Measurements from ENCODE around the gene FAM227B.
"Not testable (repeated sequence)": the region's sequence is repeated elsewhere in the genome, so short reads cannot be mapped to it uniquely, and the experiment has no call there.

Gene FAM227B

DNA sequence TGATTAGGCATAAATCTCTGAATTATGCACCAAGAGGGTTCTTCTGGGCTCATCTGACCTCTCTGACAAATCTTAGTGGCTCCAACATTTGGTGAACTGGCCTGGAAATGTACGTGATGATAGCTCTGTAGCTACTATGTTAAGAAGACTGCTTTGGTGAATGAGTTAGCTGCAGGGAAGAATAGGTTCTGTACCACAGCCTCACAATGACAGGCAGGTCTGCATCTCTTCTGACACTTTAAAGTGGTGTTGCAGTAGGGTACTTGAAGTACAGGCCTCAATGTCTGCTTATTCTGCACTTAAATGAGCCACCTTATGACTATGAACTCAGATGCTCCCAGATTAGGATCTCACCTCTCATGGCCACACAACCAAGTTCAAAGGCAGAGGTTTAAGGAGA, 190.6 kb downstream of the FAM227B start:
- no peak for DNase-seq

DNA sequence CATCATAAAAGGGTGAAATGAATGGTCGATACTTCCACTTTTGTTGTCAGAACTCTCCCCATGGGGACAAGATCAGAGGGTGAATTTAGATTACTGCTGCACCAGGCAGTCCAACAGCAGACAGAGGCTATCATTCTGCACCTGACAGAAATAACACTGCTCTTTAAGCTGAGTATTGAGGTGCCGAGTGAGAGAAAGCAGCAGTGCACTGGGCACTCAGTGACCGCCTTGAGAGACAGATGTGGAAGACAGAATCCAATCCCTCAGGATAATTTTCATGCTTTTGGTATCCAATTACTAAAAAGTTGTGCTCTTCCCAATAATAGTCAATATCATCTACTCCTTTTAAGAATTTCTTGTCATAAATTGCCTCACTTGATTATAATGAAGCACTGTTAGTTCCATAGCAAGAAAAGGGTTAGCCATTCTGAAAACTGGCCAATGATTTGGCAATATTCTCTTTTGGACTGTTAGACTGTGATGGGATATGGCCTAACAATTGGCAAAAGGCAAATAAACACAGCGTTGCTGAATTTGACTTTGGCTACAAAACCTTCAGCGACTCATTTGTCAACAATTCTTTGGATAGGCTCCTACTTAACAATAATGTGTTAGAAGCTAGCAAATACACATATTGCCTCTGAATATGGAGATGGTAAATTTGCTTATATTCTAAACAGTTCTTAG, 192.1 kb downstream of the FAM227B start:
- no peak for DNase-seq

DNA sequence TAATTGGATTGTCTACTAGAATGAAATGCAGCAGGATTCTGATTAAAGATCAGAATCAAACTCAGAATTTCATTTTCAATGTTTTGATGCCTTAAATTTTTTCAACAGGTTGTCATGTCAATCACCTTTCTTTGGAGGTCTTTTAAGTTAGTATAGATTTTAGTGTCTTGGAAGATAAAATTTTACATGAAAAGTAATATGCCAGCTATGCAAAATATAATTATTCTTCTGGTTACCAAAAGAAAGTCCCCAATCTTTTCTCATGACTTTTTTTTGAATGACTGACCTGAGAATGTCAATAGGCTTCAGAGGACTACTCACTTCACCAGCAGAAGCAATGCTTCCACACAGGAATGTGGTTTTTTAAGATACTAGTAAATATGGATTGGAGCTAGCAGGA, 193.2 kb downstream of the FAM227B start:
- no peak for DNase-seq

DNA sequence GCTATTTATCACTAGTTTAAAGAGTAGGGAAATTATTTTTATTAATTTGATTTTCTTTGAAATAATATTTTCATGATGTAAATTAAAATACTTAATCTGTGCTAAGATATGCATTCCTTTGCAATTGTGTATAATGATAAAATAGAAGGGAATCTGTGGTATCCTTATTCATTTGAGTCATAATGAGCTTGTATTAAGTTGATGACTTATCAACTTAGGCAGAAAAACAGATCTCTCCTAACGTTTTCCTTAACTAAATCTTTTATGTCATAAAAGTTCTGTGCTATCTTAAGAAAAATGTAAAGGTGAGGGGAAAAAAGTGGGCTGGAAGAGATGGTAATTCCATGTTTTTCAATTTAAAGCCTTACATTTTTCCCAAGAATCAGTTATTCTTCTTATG, 195.7 kb downstream of the FAM227B start:
- no peak for DNase-seq

DNA sequence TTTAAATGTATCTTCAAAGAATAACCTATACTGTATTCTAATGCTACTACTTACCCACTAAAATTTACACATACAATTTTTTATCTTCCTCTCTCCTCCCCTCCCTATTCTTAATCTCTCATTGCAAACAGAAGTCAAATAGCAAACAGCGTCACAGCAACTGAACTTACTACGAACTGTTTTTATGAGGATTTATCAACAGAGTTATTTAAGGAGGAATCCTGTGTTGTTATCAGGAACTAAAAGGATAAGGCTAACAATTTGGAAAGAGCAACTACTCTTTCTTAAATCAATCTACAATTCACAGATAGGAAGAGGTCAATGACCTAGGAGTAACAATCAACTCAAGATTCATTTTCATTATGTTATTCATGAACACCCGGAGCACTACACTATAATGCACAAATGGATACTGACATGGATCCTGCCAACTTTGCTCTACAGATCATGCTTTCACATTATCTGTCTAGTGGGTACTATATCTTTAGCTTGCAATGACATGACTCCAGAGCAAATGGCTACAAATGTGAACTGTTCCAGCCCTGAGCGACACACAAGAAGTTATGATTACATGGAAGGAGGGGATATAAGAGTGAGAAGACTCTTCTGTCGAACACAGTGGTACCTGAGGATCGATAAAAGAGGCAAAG, 196.6 kb downstream of the FAM227B start:
- no peak for DNase-seq

DNA sequence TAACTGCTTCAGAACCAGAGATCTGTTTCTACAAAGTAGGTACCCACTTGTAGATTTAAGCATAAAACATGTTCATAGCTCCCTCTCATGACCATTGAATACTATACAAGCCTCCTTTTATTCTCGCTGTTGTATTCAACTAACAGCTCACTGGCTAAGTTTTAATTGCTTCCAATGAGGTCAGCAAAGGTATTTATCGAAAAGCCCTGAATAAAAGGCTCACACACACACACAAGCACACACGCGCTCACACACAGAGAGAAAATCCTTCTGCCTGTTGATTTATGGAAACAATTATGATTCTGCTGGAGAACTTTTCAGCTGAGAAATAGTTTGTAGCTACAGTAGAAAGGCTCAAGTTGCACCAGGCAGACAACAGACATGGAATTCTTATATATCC, 197.6 kb downstream of the FAM227B start, which contains the start of gene FGF7:
Gene FGF7 (plus strand): TSS at position 222 of the 400 bp plus-strand sequence. CDS start 1,056 bp downstream, outside the sequence.
- DNase-seq, result no peak

DNA sequence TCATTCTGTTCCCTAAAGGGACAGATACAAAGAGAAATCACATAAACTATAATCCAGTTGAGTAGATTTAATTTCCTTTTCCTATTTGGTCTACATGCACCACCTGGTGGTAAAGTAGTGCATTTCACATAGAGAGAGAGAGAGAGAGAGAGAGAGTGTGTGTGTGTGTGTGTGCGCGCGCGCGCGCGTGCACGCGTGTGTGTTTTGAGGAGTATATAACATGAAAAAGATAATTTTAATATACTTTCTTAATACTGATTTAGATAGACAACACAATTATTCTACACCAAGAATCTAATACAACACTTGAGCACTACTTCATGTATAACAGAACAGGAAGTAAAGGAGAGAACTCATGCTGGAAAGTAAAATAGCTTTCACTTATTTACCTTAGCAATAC, 198.6 kb downstream of the FAM227B start:
- DNase-seq, result no peak

DNA sequence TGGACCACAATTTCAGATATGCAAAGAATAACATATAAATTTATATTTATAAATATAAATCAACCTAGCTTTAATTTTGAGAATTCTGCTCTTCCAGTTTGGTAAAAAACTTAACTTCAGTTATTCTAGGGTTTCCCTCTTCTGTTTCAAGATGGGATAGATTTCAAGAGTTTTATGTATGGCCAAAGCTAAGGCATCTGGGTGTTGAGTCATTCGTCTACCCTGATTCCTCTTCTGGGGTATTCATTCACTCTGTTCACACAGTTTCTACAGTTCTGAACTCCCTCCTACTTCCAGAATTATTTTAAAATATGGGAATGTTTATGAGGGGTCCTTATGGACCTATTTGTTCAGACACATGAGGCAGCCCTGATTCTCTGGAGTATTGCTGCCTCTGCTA, 201.8 kb downstream of the FAM227B start:
- DNase-seq, result no peak

DNA sequence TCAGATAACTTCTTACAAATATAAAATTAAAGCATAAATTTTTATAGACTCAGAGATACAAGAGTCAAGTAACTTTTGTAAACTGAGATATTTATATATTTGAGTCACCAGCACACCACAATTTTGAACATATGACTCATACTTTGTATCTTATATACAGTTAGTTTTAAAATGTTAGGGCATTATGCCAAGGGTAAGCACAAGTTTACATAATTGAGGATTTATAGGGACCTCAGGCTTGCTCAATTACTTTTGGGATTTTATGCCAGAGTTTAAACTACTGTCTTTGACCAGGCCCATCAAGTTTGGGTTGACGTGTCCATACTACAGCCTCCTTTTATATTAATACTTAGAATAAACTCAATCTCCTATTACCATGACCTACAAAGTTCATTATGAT, 205.0 kb downstream of the FAM227B start:
- DNase-seq, result no peak

DNA sequence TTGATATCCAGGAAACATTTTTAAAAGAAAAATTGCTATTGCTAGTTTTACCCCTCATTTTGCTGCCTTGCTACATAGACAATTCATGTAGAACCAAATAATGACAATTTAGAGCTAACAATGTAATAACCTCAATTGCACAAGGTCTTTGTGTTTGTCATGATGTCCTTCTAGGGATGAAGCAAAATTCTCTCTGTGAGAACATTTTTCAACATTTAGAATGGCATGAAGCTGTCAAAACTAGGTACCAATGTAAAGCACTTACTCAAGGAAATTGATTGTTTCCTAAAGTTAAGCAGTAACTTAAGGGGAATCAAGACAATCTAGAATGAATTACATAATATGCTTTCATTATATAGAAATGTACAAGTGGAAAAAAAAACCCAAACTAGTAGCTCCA, 205.5 kb downstream of the FAM227B start:
- no peak for DNase-seq

DNA sequence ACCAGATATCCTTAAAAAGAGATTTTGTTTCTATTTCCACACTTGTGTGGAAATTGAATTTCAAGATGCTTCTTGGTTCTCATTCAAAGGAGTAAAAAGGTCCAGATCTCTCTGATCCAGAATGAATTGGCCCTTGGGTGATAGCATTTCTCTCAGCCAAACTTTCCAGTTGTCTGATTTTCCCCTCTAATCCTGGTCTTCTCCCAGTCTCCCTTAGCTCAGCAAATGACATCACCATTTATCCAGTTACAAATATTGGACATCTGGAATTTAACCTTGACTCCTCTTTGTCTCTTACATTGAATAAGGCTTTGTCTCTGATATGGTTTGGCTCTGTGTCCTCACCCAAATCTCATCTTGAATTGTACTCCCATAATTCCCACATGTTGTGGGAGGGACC, 207.8 kb downstream of the FAM227B start:
- DNase-seq, result no peak

DNA sequence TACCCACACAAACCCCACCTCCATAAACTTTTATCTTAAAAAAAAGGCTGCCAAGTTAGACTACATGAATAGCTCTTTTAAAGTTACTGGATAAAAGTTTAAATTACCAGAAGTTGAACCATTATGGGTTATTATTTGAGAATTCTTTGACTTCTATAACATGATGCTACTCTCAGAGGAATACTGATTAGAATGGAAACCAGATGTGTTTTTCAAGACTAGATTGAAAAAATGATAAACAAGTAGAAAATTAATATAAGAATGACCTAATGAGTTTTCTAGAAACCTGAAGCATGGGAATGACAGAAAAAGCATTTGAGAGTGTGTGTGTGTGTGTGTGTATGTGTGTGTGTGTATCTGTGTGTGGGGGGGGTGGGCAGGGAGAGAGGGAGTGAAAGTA, 210.0 kb downstream of the FAM227B start:
- DNase-seq, result no peak

DNA sequence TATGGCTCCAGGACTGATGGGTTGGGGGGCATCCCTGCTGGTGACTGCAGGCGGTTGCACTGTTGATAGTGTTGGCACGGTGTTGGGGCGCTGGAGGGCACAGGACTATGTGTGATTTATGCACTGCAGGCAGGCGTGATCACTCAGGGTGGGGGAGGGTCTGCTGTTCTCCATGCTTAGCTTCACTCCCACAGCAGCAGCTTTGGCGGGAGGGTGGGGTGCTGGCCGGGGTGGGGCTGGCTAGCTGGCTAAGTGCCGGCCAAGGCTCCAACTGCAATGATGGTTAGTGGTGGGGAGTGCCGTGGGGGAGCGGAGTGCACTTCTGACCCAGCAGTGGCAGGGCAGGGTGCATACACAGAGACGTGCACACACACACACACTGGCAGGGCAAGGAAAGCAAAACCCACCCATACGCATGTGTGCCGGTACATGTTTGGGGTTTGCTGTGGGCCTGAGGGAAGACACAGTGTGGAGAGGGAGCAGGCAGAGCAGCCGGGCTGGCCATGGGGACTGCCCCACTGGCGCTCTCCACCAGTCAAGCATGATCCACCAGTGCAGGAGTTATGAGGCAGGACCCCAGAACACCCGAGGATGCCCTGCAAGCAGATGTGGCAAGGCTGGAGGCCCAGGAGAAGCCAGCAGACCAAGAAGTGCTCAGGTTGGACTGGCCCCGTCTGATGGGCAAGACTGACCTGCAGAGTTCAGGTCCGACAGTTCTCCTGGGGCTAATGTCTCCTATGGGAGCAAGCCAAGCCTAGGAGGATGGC, 214.1 kb downstream of the FAM227B start:
- no peak for DNase-seq

DNA sequence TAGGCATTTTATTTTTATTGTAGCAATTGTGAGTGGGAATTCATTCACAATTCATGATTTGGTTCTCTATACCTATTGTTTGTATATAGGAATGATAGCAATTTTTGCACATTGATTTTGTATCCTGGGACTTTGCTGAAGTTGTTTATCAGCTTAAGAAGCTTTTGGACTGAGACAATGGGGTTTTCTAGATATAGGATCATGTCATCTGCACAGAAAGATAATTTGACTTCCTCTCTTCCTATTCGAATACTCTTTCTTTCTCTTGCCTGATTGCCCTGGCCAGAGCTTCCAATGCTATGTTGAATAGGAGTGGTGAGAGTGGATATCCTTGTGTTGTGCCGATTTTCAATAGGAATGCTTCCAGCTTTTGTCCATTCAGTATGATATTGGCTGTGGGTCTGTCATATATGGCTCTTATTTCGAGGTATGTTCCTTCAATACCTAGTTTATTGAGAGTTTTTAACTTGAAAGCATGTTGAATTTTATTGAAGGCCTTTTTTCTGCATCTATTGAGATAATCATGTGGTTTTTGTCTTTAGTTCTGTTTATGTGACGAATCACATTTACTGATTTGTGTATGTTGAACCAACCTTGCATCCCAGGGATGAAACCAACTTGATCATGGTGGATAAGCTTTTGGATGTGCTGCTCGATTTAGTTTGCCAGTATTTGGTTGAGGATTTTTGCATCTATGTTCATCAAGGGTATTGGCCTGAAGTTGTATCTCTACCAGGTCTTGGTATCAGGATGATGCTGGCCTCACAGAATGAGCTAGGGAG, 217.9 kb downstream of the FAM227B start:
- DNase-seq, result not testable (repeated sequence)

DNA sequence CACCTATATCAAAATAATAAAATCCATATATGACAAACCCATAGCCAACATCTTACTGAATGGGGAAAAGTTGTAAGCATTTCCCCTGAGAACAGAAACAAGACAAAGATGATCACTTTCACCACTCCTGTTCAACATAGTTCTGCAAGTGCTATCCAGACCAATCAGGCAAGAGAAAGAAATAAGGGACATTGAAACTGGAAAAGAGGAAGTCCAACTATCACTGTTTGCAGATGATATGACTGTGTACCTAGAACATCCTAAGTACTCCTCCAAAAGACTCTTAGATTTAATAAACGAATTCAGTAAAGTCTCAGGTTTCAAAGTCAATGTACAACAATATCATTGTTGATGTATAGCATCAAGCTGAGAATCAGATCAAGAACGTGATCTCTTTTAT, 233.1 kb downstream of the FAM227B start:
- no peak for DNase-seq

DNA sequence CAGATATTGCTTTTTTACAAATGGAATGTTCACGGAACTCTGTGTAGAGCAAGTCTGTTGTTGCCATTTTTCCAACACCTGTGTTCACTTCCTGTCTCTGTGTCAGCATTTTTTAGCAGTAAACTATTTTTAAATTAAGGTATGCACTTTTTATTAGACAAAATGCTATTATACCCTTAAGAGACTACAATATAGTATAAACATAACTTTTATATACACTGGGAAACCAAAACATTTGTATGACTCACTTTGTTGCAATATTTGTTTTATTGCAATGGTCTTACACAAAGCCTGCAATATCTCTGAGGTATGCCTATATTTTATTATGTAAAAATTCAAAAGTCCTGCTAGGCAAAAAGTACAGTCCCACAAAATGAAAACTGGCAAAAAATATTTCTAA, 237.4 kb downstream of the FAM227B start:
- DNase-seq, result no peak

DNA sequence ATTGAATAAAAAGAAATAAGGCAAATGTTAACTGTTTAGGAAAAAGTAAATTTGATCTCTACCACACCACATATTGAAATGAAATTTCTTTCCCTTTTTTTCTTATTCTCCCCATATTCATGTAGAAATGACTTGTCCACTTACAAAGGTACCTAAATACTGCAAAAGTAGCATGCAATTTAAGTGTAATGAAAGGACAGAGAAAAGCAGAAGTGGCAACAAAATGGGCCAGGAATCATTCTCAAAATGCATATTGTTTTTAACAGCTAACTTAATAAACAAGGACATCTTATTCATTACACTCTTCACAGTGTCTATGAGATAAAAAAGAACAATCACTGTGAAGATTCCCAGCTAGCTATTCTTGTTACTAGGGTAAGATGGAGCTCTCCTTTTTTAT, 238.2 kb downstream of the FAM227B start:
- DNase-seq, result no peak

DNA sequence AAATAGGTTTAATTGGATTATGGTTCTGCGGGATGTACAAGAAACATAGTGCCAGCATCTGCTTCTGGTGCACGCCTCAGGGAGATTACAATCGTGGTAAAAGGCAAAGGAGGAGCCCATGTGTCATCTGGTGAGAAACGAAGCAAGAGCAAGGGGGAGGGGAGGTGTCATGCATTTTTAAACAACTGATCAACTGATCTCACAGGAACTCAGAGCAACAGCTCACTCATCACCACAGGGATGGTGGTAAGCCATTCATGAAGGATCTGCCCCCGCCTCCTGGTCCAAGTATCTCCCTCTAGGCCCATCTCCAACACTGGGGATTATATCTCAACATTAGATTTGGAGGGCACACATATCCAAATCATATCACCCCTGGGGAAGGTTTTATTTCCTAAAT, 239.7 kb downstream of the FAM227B start:
- no peak for DNase-seq

DNA sequence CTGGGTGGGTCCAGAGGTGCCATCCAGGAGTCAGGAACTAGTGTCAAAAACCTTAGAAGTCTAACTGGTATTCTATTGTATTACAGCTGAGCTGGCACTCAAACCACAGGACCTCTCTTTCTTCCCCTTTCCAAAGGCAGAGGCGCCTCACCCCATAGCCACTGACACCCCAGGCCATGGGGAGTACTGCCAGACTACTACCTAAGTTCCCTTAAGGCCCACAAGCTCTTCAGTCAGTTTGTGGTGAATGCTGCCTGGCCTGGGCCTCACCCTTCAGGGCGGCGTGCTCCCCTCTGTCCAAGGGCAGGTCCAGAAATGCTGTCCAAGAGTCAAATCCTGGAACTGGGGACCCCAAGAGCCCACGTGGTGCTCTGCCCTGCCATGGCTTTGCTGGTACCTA, 240.6 kb downstream of the FAM227B start:
- DNase-seq, result no peak

DNA sequence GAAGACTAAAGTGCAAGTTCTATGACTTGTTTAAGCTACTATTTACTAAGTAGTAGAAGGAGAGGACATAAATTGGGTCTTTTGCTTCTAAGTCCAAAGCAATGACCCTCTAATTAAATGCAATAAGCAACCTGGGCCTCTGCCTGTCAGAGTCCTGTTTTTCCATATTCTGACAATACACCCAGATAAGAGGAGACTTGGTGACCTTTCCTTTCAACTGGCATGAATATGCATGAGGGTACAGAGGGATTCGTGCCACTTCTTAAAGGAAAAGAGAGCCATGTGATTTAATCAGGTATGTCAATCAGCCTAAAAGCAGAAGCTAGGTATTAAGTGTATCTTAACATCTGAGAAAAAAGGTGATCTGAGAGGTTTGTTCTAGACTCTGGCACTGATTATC, 248.3 kb downstream of the FAM227B start:
- no peak for DNase-seq

DNA sequence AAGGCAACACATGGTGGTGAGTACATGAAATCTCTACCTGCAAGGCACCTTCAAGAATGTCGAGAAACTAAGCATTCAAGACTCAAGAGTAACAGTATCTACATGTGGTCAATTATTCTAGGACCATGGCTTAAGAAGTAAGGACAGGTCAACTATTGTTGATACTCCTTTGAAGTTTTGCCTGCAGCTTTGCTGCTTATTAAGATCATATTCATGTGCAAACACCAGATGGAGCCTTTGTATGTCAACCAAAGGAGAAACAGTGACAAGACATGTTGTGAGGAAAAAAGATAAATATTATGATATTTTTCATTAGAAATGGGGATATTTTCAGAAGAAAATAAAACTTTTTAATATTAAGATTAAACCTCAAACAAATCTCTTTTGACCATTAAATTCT, 249.8 kb downstream of the FAM227B start:
- no peak for DNase-seq

DNA sequence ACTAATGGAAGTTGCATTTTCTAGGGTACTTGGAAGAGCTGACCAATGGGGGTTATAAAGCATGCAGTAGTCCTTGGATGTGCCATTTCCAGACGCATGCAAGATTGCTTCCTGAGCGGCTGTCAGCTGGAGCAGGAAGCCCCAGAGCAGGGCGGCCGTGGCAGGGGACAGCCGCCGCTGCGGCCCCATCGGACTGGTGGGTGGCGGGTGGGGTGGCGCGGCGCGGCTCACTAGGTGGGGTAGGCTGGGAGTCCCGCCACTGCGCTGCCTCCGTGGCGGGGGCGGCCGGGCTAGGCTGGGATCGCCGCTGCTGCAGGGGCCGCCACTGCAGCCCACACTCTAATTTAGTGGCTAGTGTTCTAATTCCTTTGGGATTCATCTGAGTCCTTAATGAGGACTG, 254.1 kb downstream of the FAM227B start:
- no peak for DNase-seq

DNA sequence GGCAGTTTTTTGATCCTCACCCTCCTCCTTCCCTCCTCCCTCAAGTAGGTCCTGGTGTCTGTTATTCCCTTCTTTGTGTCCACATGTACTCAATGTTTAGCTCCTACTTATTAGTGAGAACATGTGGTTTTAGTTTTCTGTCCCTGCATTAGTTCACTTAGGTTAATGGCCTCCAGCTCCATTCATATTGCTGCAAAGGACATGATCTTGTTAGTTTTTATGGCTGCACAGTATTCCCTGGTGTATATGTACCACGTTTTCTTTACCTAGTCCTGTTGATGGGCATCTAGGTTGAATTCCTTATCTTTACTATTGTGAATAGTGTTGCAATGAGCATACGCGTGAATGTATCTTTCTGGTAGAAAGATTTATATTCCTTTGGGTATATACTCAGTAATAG, 259.2 kb downstream of the FAM227B start:
- DNase-seq, result no peak

All from DMS79 (cell line).